GM18508 (cell line): Measurements from ENCODE around the gene FGFR1OP2.
"Not testable (repeated sequence)": the region's sequence is repeated elsewhere in the genome, so short reads cannot be mapped to it uniquely, and the experiment has no call there.

Source experiments
- ATAC-seq: cut with Tn5 transposase; IDR thresholded peaks from one replicate; pipeline ENCODE4 v1.9.1; 2021; ENCODE audit warnings: moderate number of reproducible peaks; ENCODE audit not compliant: insufficient read depth, unreplicated experiment

The FGFR1OP2 gene

GRCh38 chr12:26937863-26938700 lies at the start of gene FGFR1OP2, which contains the start of gene INTS13:
Gene FGFR1OP2 (plus strand): TSS chr12:26938470. CDS start chr12:26954159, 15,689 bp downstream.
Gene INTS13 (minus strand): TSS chr12:26937981. CDS start chr12:26936803, 1,178 bp downstream.
- ATAC-seq, result peak; percentile 56

- ATAC-seq, result no peak
Measured at GRCh38 chr12:26890784-26891183, 47.5 kb upstream of the FGFR1OP2 start.

GRCh38 chr12:26891704-26892103 lies 46.6 kb upstream of the FGFR1OP2 start:
- ATAC-seq, result no peak

- no peak for ATAC-seq
Measured at GRCh38 chr12:26895672-26896071, 42.6 kb upstream of the FGFR1OP2 start.

GRCh38 chr12:26896913-26897312 lies 41.4 kb upstream of the FGFR1OP2 start:
- no peak for ATAC-seq

- ATAC-seq, result not testable (repeated sequence)
Measured at GRCh38 chr12:26903396-26903795, 34.9 kb upstream of the FGFR1OP2 start.

- no peak for ATAC-seq
Measured at GRCh38 chr12:26906024-26906423, 32.2 kb upstream of the FGFR1OP2 start.

- ATAC-seq, result no peak
Measured at GRCh38 chr12:26906704-26907103, 31.6 kb upstream of the FGFR1OP2 start.

- ATAC-seq, result no peak
Measured at GRCh38 chr12:26918321-26919215, 19.7 kb upstream of the FGFR1OP2 start.

- ATAC-seq, result no peak
Measured at GRCh38 chr12:26919216-26919555, 19.1 kb upstream of the FGFR1OP2 start.

- ATAC-seq, result no peak
Measured at GRCh38 chr12:26921886-26922285, 16.4 kb upstream of the FGFR1OP2 start.

GRCh38 chr12:26928661-26929060 lies 9.6 kb upstream of the FGFR1OP2 start:
- ATAC-seq, result no peak

GRCh38 chr12:26929590-26929989 lies 8.7 kb upstream of the FGFR1OP2 start:
- no peak for ATAC-seq

- no peak for ATAC-seq
Measured at GRCh38 chr12:26935636-26936378, 2.5 kb upstream of the FGFR1OP2 start.

- no peak for ATAC-seq
Measured at GRCh38 chr12:26936559-26937442, 1.5 kb upstream of the FGFR1OP2 start.

- ATAC-seq, result no peak
Measured at GRCh38 chr12:26937443-26937862, 817 bp upstream of the FGFR1OP2 start.

- ATAC-seq, result no peak
Measured at GRCh38 chr12:26938701-26939062, 412 bp downstream of the FGFR1OP2 start.

GRCh38 chr12:26939192-26939832 lies 1.0 kb downstream of the FGFR1OP2 start:
- no peak for ATAC-seq

- no peak for ATAC-seq
Measured at GRCh38 chr12:26939953-26940352, 1.7 kb downstream of the FGFR1OP2 start.
